ENCODE measurements around the gene ZMYND8. TPM values are rescaled to one million over a fixed set of nuclear protein-coding genes. Genes with fewer than 3 reads are reported as not detected.

ZMYND8 gene
- total RNA-seq, 1 experiment from 2014 or later, result 29.0 TPM

DNA sequence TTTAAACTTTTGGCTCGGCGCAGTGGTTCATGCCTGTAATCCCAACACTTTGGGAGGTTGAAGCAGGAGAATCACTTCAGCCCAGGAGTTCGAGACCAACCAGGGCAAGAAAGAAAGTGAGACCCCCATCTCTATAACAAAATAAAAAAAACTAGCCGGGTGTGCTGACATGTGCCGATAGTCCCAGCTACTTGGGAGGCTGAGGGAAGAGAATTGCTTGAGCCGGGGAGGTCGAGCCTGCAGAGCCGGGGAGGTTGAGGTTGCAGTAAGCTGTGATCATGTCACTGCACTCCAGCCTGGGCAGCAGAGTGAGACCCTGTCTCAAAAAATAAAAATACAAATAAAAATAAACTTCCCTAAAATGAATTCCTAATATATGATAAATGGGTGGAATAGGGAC, 50.4 kb downstream of the ZMYND8 start:
- H3K4me3 ChIP-seq (replicated peaks in 1 of 2; ENCODE audit: low read depth in 1 of 2, low read length in 2 of 2), result no peak overlapping the region
- H3K9me2 ChIP-seq (ENCODE audit: insufficient read depth), result no peaks in the 10 kb centered on the region
- no peak for ATAC-seq
- H3K27ac ChIP-seq (ENCODE audit: low read depth, low read length), result no peak overlapping the region
- TF ChIP-seq SIN3A (IDR thresholded peaks at IDR 0.05; ENCODE audit: low read depth), result no peak
- TF ChIP-seq FOSL1 (IDR thresholded peaks at IDR 0.05; ENCODE audit: low read depth), result no peak
- no peak for TF ChIP-seq CTCF (IDR thresholded peaks at IDR 0.05 in 2 of 3, conservative IDR thresholded peaks at IDR 0.05 in 1 of 3; ENCODE audit: borderline replicate concordance in 1 of 3, insufficient read depth in 1 of 3, low read depth in 2 of 3, low read length in 2 of 3)
- TF ChIP-seq ZBTB33 (IDR thresholded peaks at IDR 0.05; ENCODE audit: extremely low read depth, insufficient replicate concordance, low read length), result no peak
- TF ChIP-seq JUND (IDR thresholded peaks at IDR 0.05), result no peak
- no peak for TF ChIP-seq POLR2AphosphoS5 (IDR thresholded peaks at IDR 0.05; ENCODE audit: low read depth, low read length)
- TF ChIP-seq POLR2A (IDR thresholded peaks at IDR 0.05; ENCODE audit: borderline replicate concordance, extremely low read depth, insufficient read depth, insufficient read length), result no peak
- no peak for TF ChIP-seq RAD21 (IDR thresholded peaks at IDR 0.05; ENCODE audit: low read depth)
- no peak for TF ChIP-seq ZNF274 (IDR thresholded peaks at IDR 0.05; ENCODE audit: low read depth, low read length)
- TF ChIP-seq, protein P1, sequence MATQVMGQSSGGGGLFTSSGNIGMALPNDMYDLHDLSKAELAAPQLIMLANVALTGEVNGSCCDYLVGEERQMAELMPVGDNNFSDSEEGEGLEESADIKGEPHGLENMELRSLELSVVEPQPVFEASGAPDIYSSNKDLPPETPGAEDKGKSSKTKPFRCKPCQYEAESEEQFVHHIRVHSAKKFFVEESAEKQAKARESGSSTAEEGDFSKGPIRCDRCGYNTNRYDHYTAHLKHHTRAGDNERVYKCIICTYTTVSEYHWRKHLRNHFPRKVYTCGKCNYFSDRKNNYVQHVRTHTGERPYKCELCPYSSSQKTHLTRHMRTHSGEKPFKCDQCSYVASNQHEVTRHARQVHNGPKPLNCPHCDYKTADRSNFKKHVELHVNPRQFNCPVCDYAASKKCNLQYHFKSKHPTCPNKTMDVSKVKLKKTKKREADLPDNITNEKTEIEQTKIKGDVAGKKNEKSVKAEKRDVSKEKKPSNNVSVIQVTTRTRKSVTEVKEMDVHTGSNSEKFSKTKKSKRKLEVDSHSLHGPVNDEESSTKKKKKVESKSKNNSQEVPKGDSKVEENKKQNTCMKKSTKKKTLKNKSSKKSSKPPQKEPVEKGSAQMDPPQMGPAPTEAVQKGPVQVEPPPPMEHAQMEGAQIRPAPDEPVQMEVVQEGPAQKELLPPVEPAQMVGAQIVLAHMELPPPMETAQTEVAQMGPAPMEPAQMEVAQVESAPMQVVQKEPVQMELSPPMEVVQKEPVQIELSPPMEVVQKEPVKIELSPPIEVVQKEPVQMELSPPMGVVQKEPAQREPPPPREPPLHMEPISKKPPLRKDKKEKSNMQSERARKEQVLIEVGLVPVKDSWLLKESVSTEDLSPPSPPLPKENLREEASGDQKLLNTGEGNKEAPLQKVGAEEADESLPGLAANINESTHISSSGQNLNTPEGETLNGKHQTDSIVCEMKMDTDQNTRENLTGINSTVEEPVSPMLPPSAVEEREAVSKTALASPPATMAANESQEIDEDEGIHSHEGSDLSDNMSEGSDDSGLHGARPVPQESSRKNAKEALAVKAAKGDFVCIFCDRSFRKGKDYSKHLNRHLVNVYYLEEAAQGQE (IDR thresholded peaks at IDR 0.05; ENCODE audit: low read depth), result no peak
- no peak for TF ChIP-seq YY1 (IDR thresholded peaks at IDR 0.05; ENCODE audit: extremely low read depth, insufficient replicate concordance, low read depth, low read length)
- no peak for TF ChIP-seq CEBPB (IDR thresholded peaks at IDR 0.05; ENCODE audit: low read depth)
- no peak for TF ChIP-seq EZH2phosphoT487 (IDR thresholded peaks at IDR 0.05; ENCODE audit: borderline replicate concordance)
- no peak for TF ChIP-seq EGR1 (IDR thresholded peaks at IDR 0.05; ENCODE audit: low read depth)
- TF ChIP-seq ZFX (IDR thresholded peaks at IDR 0.05), result no peak
- TF ChIP-seq TCF7L2 (IDR thresholded peaks at IDR 0.05; ENCODE audit: borderline replicate concordance, extremely low read depth, insufficient read depth, insufficient read length), result no peak
- no peak for TF ChIP-seq SP1 (IDR thresholded peaks at IDR 0.05; ENCODE audit: low read depth)
- TF ChIP-seq ELF1 (IDR thresholded peaks at IDR 0.05; ENCODE audit: borderline replicate concordance, low read depth), result no peak
- TF ChIP-seq SRF (IDR thresholded peaks at IDR 0.05; ENCODE audit: low read depth), result no peak
- no peak for DNase-seq (ENCODE audit: low read depth, low spot score)
- CTCF ChIA-PET, result no interaction called here
- no peak overlapping the region for H2AFZ ChIP-seq (ENCODE audit: low read depth, low read length, poor library complexity, severe bottlenecking)
- no peaks in the 10 kb centered on the region for H4K20me1 ChIP-seq (ENCODE audit: insufficient read depth)
- POLR2A ChIA-PET, result no interaction called here
- H3K79me2 ChIP-seq (ENCODE audit: insufficient read depth, low read length), result peaks cover 70% of the 10 kb centered on the region
- H3K36me3 ChIP-seq (ENCODE audit: control insufficient read depth in 1 of 2, insufficient read depth in 2 of 2, low read length in 2 of 2), result peaks cover 18 to 32% of the 10 kb centered on the region in 2 experiments; a peak in 3 of 4 replicates
- H3K9ac ChIP-seq (ENCODE audit: low read length), result no peak overlapping the region
- no peaks in the 10 kb centered on the region for H3K4me1 ChIP-seq (ENCODE audit: control insufficient read depth in 1 of 2, insufficient read depth in 2 of 2, low read length in 2 of 2)
- H3K27me3 ChIP-seq (ENCODE audit: insufficient read depth, low read length), result no peaks in the 10 kb centered on the region
- RAD21 ChIA-PET (ENCODE audit: low non-redundant PET in 1 of 2, low total read pairs in 2 of 2, uncharacterized antibody in 2 of 2, unreplicated experiment in 2 of 2), result no interaction called here
- H3K4me2 ChIP-seq (ENCODE audit: low read length), result no peak overlapping the region
- no TSS peak for BruUV-seq (replicated peaks)
- intact Hi-C loops (cut with micrococcal nuclease), result no loop called here
- no peaks in the 10 kb centered on the region for H3K9me3 ChIP-seq (ENCODE audit: control insufficient read depth in 1 of 2, insufficient read depth in 1 of 2, low read depth in 1 of 2, low read length in 2 of 2)

Data from HCT116 (cell line).